GM04503 (cell line): ENCODE data around the gene LENG8.
"Not testable (repeated sequence)": the region's sequence is repeated elsewhere in the genome, so short reads cannot be mapped to it uniquely, and the experiment has no call there.

ENCODE experiments used
- DNase-seq: peaks from one replicate; pipeline ENCODE4 v3.0.0-alpha.2; 2012; ENCODE audit warnings: low read depth

Gene LENG8

DNA sequence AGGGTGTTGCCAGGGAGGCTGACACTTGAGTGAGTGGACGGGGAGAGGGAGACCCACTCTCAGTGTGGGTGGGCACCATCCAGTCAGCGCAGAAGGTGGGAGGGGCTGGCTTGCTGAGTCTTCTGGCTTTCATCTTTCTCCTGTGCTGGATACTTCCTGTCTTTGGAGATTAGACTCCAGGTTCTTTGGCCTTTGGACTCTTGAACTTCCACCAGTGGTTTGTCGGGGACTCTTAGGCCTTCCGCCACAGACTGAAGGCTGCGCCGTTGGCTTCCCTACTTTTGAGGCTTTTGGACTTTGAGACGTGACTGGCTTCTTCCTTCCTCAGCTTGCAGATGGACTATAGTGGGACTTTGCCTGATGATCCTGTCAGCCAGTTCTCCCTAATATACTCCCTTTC is 4.3 kb upstream of the LENG8 start:
- no peak for DNase-seq

DNA sequence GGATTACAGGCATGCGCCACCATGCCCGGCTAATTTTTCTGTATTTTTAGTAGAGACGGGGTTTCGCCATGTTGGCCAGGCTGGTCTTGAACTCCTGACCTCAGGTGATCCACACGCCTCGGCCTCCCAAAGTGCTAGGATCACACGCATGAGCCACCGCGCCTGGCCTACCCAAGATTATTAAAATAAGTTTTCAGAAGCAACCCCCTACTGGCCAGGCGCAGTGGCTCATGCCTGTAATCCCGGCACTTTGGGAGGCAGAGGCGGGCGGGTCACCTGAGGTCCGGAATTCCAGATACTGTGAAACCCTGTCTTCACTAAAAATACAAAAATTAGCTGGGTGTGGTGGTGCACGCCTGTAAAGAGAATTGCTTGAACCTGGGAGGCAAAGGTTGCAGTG is 2.6 kb upstream of the LENG8 start:
- DNase-seq = not testable (repeated sequence)

DNA sequence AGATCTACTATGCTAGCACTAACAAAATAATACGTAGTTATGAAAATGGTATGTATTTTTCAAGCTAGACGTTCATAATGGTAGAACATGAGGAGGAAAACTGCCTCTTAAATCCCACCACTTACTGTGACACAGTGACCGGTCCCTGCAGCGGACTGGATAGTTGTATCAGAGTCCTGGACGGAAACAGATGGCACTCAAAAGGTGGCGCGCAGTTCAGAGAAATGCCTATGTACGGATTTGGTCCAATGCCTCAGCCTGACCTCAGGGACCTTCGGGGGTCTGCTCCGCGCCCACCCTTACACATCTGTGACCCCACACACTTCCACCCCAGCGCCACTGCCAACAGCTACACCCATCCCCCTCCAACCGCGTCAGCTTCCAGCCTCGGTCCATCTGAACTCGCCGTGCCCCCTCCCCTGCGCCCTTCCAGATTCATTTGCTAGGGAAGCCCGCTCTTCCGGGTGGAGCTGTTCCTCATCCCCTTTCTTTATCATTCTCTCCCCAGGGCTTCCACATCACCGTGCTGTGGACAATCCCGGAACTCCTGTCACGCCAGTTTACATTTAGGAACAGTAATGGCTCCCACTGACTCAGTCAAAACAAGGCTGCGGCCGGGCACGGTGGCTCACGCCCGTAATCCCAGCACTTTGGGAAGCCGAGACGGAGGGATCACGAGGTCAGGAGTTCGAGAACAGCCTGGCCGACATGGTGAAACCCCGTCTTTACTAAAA is 792 bp upstream of the LENG8 start:
- no peak for DNase-seq

DNA sequence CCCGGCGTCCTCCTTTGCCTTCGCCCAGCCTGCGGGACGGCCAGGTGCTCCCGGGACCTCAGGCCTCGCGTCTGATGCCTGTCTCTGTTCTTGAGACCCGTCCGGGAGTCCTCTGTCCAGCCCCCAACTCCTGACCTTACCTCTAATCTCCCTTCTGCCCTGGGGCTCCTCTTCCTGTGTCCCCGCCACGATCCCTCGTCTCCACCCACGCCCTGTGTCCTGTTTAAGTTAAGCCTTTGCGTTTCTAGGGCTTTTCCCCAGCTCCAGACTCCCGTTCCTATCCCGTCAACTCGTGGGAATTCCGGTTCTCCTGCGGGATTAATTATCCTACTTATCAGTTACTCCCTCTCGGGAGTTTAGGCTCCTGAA is 686 bp downstream of the LENG8 start:
- no peak for DNase-seq

DNA sequence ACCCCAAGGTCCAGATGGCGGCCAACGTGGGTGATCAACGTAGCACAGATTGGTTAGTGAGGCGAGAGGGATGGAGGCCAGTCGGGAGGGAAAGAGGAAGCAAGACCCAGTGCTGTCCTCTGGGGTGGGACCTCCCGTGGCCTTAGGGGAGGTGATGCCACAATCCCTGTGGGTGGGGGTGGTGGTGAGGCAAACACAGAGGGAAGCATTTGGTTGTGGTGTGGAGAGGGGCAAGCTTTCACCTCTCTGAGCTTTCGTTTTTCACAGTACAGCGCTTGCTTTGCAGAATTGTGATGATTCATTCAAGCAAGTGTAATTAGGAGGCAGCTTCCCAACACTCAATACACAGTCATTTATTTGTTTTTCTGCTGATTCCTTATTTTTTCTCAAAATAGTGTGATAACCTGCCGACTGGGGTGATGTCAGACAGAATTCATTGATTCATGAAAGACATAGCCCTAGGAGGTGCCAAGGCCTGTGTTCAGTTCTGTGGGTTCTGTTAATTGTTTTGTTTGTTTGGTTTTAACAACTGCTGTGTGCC is 2.4 kb downstream of the LENG8 start:
- DNase-seq = no peak

DNA sequence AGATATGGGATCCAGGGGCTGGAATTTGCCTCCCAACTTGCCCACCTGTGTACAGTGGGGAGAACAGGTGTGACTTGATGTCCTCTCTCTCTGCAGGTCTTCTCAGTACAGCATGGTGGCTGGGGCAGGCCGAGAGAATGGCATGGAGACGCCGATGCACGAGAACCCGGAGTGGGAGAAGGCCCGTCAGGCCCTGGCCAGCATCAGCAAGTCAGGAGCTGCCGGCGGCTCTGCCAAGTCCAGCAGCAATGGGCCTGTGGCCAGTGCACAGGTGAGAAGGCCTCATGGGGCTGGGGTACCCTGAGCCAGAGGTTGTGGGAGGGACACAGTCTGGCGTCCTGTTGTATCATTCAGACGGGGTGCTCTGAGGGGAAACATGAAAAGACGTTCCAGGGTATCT is 3.0 kb downstream of the LENG8 start:
- DNase-seq = no peak

GRCh38 chr19:54452626-54453025 is 3.6 kb downstream of the LENG8 start:
- no peak for DNase-seq

- DNase-seq = no peak
Measured at GRCh38 chr19:54453921-54454780, 5.2 kb downstream of the LENG8 start.

- DNase-seq = no peak
Measured at GRCh38 chr19:54454781-54455675, 6.0 kb downstream of the LENG8 start.

DNA sequence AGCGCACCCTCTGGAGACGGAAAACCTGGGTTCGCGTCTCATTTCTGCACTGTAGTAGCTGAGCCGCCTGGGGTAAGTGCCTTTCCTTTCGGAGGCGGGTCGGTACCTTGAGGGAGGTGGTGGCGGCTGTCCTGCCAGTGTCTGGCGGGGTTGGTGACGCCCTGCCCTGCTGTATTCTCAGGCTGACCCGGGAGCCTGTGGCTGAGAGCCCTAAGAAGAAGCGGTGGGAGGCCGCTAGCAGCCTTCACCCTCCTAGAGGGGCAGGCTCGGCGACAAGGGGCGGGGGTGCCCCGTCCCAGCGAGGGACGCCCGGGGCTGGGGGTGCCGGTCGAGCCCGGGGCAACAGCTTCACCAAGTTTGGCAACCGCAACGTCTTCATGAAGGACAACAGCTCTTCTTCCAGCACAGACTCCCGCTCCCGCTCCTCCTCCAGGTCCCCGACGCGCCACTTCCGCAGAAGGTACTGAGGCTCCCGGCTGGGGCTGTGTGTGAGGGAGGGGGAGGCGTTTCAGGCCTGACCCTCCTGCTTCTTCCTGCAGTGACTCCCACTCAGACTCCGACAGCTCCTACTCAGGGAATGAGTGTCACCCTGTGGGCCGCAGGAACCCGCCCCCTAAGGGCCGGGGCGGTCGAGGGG is 6.9 kb downstream of the LENG8 start:
- DNase-seq = no peak

DNA sequence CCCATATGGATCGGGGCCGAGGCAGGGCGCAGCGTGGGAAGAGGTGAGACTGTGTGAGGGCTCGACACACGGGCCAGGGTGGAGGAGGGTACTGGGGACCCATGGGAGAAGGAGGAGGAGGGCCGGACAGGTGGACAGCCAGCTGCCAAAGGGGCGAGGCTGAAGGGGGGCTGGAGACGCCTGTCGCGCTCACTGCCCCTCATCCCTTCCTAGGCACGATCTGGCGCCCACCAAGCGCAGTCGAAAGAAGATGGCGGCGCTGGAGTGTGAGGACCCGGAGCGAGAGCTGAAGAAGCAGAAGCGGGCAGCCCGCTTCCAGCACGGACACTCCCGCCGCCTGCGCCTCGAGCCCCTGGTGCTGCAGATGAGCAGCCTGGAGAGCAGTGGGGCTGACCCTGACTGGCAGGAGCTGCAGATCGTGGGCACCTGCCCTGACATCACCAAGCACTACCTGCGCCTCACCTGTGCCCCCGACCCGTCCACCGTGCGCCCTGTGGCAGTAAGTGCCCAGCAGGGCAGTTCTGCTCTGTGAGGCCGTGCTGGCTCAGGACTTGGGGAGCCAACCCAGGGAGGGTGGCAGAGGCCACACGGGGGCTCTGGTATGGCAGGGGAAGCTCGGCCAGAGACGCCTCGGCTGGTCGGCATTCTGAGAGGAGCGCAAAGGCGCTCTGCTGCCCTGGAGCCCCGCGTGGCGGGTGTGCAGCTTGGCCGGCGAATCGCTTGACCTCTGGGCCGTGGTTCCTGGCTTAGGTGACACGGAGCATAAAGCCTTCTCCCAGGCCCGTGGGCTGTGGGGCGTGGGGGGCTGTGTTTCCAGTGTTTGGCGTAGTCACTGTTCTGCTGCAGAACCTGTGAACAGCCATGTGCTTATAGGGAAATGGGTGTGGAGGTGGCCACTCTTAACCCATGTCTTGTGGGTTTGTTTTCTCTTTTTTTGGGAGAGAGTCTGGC is 7.7 kb downstream of the LENG8 start:
- DNase-seq = no peak

- DNase-seq = no peak
Measured at GRCh38 chr19:54457773-54458647, 9.0 kb downstream of the LENG8 start.

DNA sequence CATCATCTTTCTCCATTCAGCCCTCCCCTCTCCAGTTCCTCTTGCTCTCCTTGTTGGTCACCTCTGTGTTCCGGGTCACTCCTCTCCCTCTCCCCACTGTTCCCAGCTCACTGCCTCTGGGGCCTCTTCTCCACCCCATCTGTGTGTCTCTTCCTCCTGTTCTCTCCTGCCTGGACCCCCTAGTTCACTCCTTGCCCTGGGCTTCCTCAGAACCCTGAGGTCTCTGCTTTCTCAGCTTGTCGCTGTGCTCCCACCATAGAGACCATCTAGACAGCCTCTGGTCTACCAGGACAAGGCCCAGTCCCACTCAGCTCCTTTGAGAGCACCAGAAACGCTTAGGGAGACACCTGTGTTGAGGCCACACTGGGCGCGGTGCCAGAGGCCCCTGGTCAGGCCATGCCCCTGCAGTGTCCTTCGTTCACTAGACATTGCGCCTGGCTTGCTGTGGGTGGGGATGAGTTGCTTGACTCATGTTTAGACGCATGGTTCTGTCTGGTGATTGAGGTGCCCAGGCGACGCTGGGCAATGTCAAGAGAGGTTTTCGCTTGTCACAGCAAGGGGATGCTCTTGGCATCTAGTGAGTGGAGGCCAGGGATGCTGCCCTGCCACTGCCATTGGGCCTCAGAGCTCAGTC is 9.8 kb downstream of the LENG8 start:
- no peak for DNase-seq

GRCh38 chr19:54459282-54460229 is 10.6 kb downstream of the LENG8 start:
- DNase-seq = no peak

DNA sequence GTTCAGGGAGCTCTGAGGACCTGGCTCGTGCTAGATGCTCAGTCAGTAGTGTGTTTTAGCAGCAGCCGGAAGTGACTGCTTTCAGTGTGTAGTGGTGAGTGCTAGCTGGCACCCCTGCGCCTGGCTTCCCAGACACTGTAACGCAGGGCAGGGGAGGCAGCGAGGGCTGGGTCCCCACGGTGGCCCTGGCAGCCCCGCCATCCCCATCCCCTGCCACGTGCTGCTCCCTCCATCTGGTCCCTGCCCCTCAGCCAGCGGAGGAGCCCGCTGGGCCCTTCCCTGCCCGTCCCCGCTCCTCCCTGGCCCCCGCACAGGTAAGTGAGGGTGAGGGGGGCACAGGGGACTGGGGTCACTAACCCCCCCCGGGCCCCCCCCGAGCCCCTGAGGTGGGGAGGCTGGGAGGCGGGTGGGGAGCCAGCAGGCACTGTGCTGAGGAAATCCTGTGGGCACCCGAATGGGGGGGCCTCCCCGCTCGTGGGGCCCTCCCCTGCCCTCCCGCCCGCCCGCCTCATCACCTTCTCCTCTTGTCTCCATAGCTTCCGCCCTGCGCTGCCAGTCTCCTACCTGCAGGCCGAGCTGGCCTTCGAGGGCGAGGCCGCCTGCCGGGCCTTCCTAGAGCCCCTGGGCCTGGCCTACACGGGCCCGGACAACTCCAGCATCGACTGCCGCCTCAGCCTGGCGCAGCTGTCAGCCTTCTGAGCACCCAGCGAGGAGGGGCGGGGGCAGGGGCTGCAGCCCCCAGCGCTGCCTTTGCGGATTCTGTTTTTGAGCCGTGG is 11.4 kb downstream of the LENG8 start:
- DNase-seq = no peak

GRCh38 chr19:54461210-54461609 is 12.2 kb downstream of the LENG8 start:
- no peak for DNase-seq

DNA sequence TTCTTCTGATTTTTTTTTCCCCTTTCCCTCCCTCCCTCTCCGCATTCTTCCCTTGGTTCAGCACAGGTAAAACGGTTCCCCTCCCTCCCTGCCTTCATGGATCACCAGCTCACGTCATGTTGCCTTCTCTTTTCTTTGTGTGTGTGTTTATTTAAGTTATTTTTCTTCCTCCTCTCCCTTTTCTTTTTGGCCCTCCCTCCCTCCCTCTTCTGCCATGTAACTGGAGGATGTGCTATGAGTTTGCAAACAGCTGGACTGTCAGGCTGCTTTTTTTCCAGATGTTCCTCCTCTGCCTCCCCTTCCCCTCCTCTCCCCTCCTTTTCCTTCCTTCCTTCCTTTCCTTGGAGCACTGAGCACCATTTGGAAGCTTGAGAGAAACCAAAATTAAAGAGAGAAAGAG is 12.6 kb downstream of the LENG8 start:
- DNase-seq = no peak
